ENCODE measurements around the gene HIPK2.

HIPK2 gene

DNA sequence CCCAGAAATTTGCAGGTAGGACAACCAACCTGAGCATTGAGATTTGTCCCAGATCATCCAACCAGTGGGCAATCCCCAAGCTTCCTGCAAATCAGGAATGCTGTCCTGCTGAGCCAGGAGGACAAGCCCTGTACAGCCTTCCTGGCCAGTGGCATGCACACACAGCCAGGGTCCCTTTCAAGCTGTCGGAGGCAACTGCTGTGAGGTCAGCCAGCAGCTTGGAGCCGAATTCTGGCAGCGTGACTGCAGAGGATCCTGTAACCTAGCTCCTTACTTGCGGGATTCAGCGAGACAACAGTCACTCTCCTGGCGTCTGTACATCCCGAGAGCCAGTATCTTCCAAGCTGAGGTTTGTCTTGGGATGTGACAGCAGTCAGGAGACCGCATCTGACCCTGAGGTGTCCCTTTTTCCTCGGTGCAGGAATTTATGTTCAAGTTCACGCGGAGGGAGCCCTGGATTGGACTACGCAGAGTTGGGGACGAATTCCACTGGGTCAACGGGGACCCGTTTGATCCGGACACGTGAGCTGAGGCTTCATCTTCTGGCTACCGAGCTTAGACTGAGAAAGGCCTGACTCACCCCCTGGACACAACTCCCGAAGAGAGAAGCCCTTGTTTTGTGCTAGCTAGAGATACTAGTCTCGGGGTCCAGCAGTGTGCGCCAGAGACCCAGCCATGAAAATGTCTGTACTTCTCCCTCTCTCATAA lies 236.0 kb downstream of the HIPK2 start:
- ChIA-PET CTCF (no interaction called here), POLR2A (no interaction called here)
- TF ChIP-seq, protein P1, sequence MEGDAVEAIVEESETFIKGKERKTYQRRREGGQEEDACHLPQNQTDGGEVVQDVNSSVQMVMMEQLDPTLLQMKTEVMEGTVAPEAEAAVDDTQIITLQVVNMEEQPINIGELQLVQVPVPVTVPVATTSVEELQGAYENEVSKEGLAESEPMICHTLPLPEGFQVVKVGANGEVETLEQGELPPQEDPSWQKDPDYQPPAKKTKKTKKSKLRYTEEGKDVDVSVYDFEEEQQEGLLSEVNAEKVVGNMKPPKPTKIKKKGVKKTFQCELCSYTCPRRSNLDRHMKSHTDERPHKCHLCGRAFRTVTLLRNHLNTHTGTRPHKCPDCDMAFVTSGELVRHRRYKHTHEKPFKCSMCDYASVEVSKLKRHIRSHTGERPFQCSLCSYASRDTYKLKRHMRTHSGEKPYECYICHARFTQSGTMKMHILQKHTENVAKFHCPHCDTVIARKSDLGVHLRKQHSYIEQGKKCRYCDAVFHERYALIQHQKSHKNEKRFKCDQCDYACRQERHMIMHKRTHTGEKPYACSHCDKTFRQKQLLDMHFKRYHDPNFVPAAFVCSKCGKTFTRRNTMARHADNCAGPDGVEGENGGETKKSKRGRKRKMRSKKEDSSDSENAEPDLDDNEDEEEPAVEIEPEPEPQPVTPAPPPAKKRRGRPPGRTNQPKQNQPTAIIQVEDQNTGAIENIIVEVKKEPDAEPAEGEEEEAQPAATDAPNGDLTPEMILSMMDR (IDR thresholded peaks at IDR 0.05; ENCODE audit: control extremely low read depth, extremely low read depth, low read depth, missing control alignments) = no peak
- DNase-seq (ENCODE audit: extremely low spot score) = no peak

DNA sequence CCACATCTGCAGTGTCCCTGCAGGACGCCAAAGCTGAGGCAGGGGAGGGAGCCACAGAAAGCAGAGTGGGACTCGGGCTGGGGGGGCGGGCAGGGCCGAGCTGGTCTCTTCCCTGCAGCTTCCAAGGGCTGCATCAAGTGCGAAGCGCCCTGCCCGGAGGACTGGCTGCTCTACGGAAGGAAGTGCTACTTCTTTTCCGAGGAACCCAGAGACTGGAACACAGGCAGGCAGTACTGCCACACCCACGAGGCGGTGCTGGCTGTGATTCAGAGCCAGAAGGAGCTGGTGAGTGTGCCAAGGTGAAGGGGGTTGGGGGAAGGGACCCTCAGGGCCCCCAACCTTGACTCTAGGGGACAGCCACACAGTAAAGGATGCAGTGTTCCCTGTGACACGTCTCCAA lies 237.6 kb downstream of the HIPK2 start:
- DNase-seq (ENCODE audit: extremely low spot score) = no peak
- POLR2A ChIA-PET = no interaction called here
- TF ChIP-seq, protein P1 (IDR thresholded peaks at IDR 0.05; ENCODE audit: control extremely low read depth, extremely low read depth, low read depth, missing control alignments) = no peak
- CTCF ChIA-PET = no interaction called here

DNA sequence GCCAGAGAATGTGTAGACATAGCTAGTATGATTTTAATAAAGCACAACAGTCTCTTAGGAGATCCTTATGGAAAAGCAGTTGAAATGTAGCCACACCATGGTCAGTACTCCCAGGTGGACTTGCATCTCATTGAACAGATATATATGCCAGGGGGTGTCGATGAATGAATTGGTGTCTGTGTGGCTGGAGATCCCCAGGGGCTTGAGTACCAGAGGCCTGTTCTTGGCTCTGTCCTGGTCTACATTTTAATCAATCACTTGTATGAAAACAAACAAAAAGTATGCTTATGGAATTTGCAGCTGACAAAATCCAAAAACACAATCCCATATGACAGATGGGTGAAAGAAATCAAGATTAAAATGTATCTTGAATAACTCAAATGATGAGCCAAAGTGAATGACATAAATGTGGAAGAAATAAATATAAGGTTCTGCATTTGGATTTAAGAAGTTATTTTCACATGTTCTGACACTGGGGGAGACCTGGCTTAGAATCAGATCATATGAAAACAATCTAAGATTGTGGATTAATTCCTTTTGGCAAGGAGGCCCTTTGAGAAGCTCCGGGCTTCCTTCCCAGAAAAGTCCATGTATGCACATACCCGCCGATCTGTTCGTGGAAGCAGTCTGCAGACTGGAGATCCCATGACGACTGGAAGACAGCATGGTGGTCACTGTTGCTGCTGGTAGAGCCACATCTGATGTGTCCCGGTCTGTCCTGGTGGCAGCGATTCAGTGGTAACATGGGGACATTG lies 238.7 kb downstream of the HIPK2 start:
- POLR2A ChIA-PET = no interaction called here

GRCh38 chr7:139536152-139536551 lies 241.6 kb downstream of the HIPK2 start:
- TF ChIP-seq, protein P1 (IDR thresholded peaks at IDR 0.05; ENCODE audit: control extremely low read depth, extremely low read depth, low read depth, missing control alignments) = no peak
- DNase-seq (ENCODE audit: extremely low spot score) = no peak
- CTCF ChIA-PET = no interaction called here
- POLR2A ChIA-PET = no interaction called here

More for the DNA sequence above, 238.7 kb downstream of the HIPK2 start:
- TF ChIP-seq, protein P1 (IDR thresholded peaks at IDR 0.05; ENCODE audit: control extremely low read depth, extremely low read depth, low read depth, missing control alignments) = no peak
- CTCF ChIA-PET = no interaction called here
- DNase-seq (ENCODE audit: extremely low spot score) = no peak

DNA sequence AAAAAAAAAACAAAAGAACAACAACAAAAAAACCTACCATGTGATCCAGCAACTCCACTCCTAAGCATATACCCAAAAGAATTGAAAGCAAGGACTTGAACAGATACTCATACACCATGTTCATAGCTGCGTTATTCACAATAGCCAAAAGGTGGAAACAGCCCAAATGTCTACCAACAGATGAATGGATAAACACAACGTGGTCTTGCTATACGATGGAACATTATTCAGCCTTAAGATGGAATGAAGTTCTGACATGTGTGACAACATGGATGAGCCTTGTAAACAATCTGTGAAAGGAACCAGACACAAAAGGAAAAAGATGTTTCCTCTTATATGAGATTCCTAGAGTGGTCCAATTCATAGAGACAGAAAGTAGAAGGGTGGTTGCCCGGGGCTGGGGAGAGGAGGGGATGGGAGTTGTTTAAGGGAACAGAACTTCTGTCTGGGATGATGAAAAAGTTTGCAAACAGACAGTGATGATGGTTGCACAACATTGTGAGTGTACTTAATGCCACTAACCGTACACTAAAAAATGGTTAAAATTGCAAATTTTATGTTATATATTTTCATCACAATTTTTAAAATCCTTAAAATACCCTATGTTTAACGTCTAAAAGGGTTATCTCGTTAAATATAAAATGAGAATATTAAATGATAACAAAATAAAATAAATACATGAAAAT lies 242.7 kb downstream of the HIPK2 start:
- ChIA-PET POLR2A (no interaction called here), CTCF (no interaction called here)
- TF ChIP-seq, protein P1 (IDR thresholded peaks at IDR 0.05; ENCODE audit: control extremely low read depth, extremely low read depth, low read depth, missing control alignments) = no peak
- no peak for DNase-seq (ENCODE audit: extremely low spot score)

DNA sequence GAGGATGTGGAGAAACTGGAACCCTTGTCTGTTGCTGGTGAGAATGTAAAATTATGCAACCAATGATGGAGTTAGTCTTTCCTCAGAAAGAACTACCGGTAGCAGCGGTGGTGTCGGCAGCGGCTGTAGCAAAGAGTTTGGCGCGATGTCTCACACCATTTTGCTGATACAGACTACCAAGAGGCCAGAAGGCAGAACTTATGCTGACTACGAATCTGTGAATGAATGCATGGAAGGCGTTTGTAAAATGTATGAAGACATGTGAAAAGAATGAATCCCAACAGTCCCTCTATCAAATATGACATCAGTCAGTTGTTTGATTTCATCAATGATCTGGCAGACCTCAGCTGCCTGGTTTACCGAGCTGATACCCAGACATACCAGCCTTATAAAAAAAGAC lies 243.7 kb downstream of the HIPK2 start:
- DNase-seq (ENCODE audit: extremely low spot score) = no peak
- ChIA-PET POLR2A (no interaction called here), CTCF (no interaction called here)
- TF ChIP-seq, protein P1 (IDR thresholded peaks at IDR 0.05; ENCODE audit: control extremely low read depth, extremely low read depth, low read depth, missing control alignments) = no peak

All from GM10248 (cell line).